ENCODE measurements around the gene CARD14. TPM values are rescaled to one million over a fixed set of nuclear protein-coding genes. Genes with fewer than 3 reads are reported as not detected.
A peak's percentile ranks its signal among the peaks of the same experiment; 100 is the strongest.

The CARD14 gene
- total and polyA plus RNA-seq, 5 experiments from 2014 or later: not detected

GRCh38 chr17:80219013-80219762 lies 49.4 kb downstream of the CARD14 start:
- H3K9me3 Mint-ChIP-seq: no peaks in the 10 kb centered on the region
- H3K36me3 Mint-ChIP-seq: peaks cover 0 to 33% (median 2%) of the 10 kb centered on the region in 3 donors
- ATAC-seq (peak; percentile 86 to 90), DNase-seq (peak; percentile 75 to 96 (median 92))
- H3K27me3 Mint-ChIP-seq: no peaks in the 10 kb centered on the region
- peaks cover 25 to 61% (median 48%) of the 10 kb centered on the region in 4 donors for H3K4me1 Mint-ChIP-seq
- POLR2A ChIA-PET: interaction anchor here (0.6 to 4.0 kb wide), 13 partner anchors 13 to 499 kb away, joined by 3 to 21 read pairs (median 5); partner anchors contain the start of genes EIF4A3 and GAA
- peak overlapping the region; percentile 91 to 97 (median 94) for H3K4me3 Mint-ChIP-seq
- H3K27ac Mint-ChIP-seq: peak overlapping the region; percentile 94 to 98 (median 97)

GRCh38 chr17:80219763-80220053 lies 49.9 kb downstream of the CARD14 start:
- peaks cover 0 to 30% (median 2%) of the 10 kb centered on the region in 3 donors for H3K36me3 Mint-ChIP-seq

GRCh38 chr17:80220054-80220735 lies 50.4 kb downstream of the CARD14 start, which contains the start of the genes SGSH and SLC26A11:
SGSH (minus strand) TSS chr17:80220333; CDS start chr17:80220313, 20 bp downstream.
SLC26A11 (plus strand) TSS chr17:80220427; CDS start chr17:80221561, 1,134 bp downstream.
- peak in 9 of 10 donors; percentile 17 to 76 (median 47) for DNase-seq
- peak within 1 kb of the TSS; percentile 94 to 98 (median 97) for H3K27ac Mint-ChIP-seq
- H3K36me3 Mint-ChIP-seq: peaks cover 0 to 26% (median 2%) of the 10 kb centered on the region in 3 donors
- no peaks in the 10 kb centered on the region for H3K27me3 Mint-ChIP-seq
- POLR2A ChIA-PET: interaction anchor here (0.8 to 4.0 kb wide), 7 partner anchors 17 to 719 kb away, joined by 3 to 21 read pairs (median 4); partner anchors contain the start of gene GAA
- H3K4me1 Mint-ChIP-seq: peaks cover 27 to 64% (median 49%) of the 10 kb centered on the region in 4 donors
- no peaks in the 10 kb centered on the region for H3K9me3 Mint-ChIP-seq
- H3K4me3 Mint-ChIP-seq: peak within 1 kb of the TSS; percentile 91 to 97 (median 94)
- ATAC-seq: peak; percentile 53 to 54

More at GRCh38 chr17:80219763-80220053, 49.9 kb downstream of the CARD14 start:
- POLR2A ChIA-PET: interaction anchor here (0.7 to 4.0 kb wide), 11 partner anchors 13 to 498 kb away, joined by 3 to 21 read pairs (median 5); partner anchors contain the start of genes EIF4A3 and GAA
- ATAC-seq (peak; percentile 35 to 36), DNase-seq (peak in 1 of 10 donors; percentile 68)
- Mint-ChIP-seq H3K27me3 (no peaks in the 10 kb centered on the region), H3K27ac (peak overlapping the region; percentile 94 to 98 (median 97)), H3K4me3 (peak overlapping the region; percentile 91 to 97 (median 94)), H3K9me3 (no peaks in the 10 kb centered on the region), H3K4me1 (peaks cover 27 to 64% (median 49%) of the 10 kb centered on the region in 4 donors)

GRCh38 chr17:80220736-80221215 lies 50.9 kb downstream of the CARD14 start:
- peak in 8 of 10 donors; percentile 16 to 66 (median 27) for DNase-seq
- ATAC-seq: peak; percentile 22 to 31
- H3K27ac Mint-ChIP-seq: peak overlapping the region in 9 of 10 donors; percentile 62 to 95 (median 85)
- H3K4me1 Mint-ChIP-seq: peaks cover 27 to 64% (median 49%) of the 10 kb centered on the region in 4 donors
- H3K4me3 Mint-ChIP-seq: peak overlapping the region; percentile 75 to 96 (median 81)
- H3K9me3 Mint-ChIP-seq: no peaks in the 10 kb centered on the region
- peaks cover 0 to 21% (median 2%) of the 10 kb centered on the region in 3 donors for H3K36me3 Mint-ChIP-seq
- H3K27me3 Mint-ChIP-seq: no peaks in the 10 kb centered on the region
- POLR2A ChIA-PET: interaction anchor here (0.8 to 4.0 kb wide), 4 partner anchors 41 to 718 kb away, joined by 3 to 21 read pairs (median 8); partner anchors contain the start of gene GAA

GRCh38 chr17:80221351-80222105 lies 51.7 kb downstream of the CARD14 start:
- Mint-ChIP-seq H3K9me3 (no peaks in the 10 kb centered on the region), H3K4me1 (peaks cover 24 to 59% (median 45%) of the 10 kb centered on the region in 4 donors), H3K27me3 (no peaks in the 10 kb centered on the region), H3K36me3 (peaks cover 0 to 18% (median 2%) of the 10 kb centered on the region in 3 donors), H3K4me3 (peak overlapping the region; percentile 75 to 96 (median 81)), H3K27ac (peak overlapping the region; percentile 62 to 95 (median 82))
- DNase-seq: peak in 1 of 10 donors; percentile 40
- POLR2A ChIA-PET: no interaction called here
- no peak for ATAC-seq

- POLR2A ChIA-PET: no interaction called here
- Mint-ChIP-seq H3K4me3 (peak overlapping the region; percentile 19 to 77 (median 42)), H3K27me3 (no peaks in the 10 kb centered on the region), H3K9me3 (no peaks in the 10 kb centered on the region), H3K4me1 (peaks cover 19 to 50% (median 39%) of the 10 kb centered on the region in 4 donors), H3K27ac (peak overlapping the region in 9 of 10 donors; percentile 10 to 68 (median 53)), H3K36me3 (peaks cover 0 to 17% (median 0%) of the 10 kb centered on the region in 3 donors)
- DNase-seq (peak in 1 of 10 donors; percentile 48), ATAC-seq (no peak)
Observed at GRCh38 chr17:80222376-80223141, 52.7 kb downstream of the CARD14 start.

- Mint-ChIP-seq H3K27me3 (no peaks in the 10 kb centered on the region), H3K4me3 (peak overlapping the region in 6 of 10 donors; percentile 20 to 77 (median 40)), H3K9me3 (no peaks in the 10 kb centered on the region), H3K27ac (peak overlapping the region in 5 of 10 donors; percentile 10 to 79 (median 54)), H3K4me1 (peaks cover 17 to 46% (median 33%) of the 10 kb centered on the region in 4 donors), H3K36me3 (peaks cover 0 to 16% (median 0%) of the 10 kb centered on the region in 3 donors)
- ATAC-seq (no peak), DNase-seq (peak in 1 of 10 donors; percentile 15)
- POLR2A ChIA-PET: no interaction called here
Observed at GRCh38 chr17:80223142-80223815, 53.4 kb downstream of the CARD14 start.

- no peaks in the 10 kb centered on the region for H3K9me3 Mint-ChIP-seq
- H3K4me1 Mint-ChIP-seq: peaks cover 16 to 39% (median 26%) of the 10 kb centered on the region in 4 donors
- DNase-seq (peak in 1 of 10 donors; percentile 35), ATAC-seq (no peak)
- H3K27ac Mint-ChIP-seq: peak overlapping the region in 6 of 10 donors; percentile 4 to 79 (median 53)
- H3K4me3 Mint-ChIP-seq: peak overlapping the region in 2 of 10 donors; percentile 7 to 20
- no peaks in the 10 kb centered on the region for H3K27me3 Mint-ChIP-seq
- peaks cover 0 to 22% (median 4%) of the 10 kb centered on the region in 3 donors for H3K36me3 Mint-ChIP-seq
- POLR2A ChIA-PET: no interaction called here
Observed at GRCh38 chr17:80223838-80224497, 54.1 kb downstream of the CARD14 start.

- DNase-seq (peak in 1 of 10 donors; percentile 50), ATAC-seq (no peak)
- H3K27me3 Mint-ChIP-seq: no peaks in the 10 kb centered on the region
- H3K4me3 Mint-ChIP-seq: no peak overlapping the region
- H3K27ac Mint-ChIP-seq: peak overlapping the region in 1 of 10 donors; percentile 79
- POLR2A ChIA-PET: no interaction called here
- peaks cover 10 to 32% (median 21%) of the 10 kb centered on the region in 4 donors for H3K4me1 Mint-ChIP-seq
- no peaks in the 10 kb centered on the region for H3K9me3 Mint-ChIP-seq
- H3K36me3 Mint-ChIP-seq: peaks cover 0 to 25% (median 4%) of the 10 kb centered on the region in 3 donors
Observed at GRCh38 chr17:80224683-80225082, 54.9 kb downstream of the CARD14 start.

GRCh38 chr17:80225230-80225629 lies 55.4 kb downstream of the CARD14 start:
- H3K4me3 Mint-ChIP-seq: no peak overlapping the region
- POLR2A ChIA-PET: interaction anchor here (0.6 to 0.7 kb wide), 2 partner anchors 22 to 242 kb away, joined by 3 read pairs; no protein-coding TSS in a partner anchor
- no peaks in the 10 kb centered on the region for H3K27me3 Mint-ChIP-seq
- H3K9me3 Mint-ChIP-seq: peaks cover 0 to 2% (median 0%) of the 10 kb centered on the region in 9 donors
- peaks cover 10 to 33% (median 21%) of the 10 kb centered on the region in 4 donors for H3K4me1 Mint-ChIP-seq
- DNase-seq (peak in 1 of 10 donors; percentile 9), ATAC-seq (no peak)
- H3K36me3 Mint-ChIP-seq: peaks cover 0 to 29% (median 6%) of the 10 kb centered on the region in 3 donors
- H3K27ac Mint-ChIP-seq: peak overlapping the region in 3 of 10 donors; percentile 22 to 72 (median 61)

All from naive thymus-derived CD8-positive, alpha-beta T cell (primary cell).